ENCODE measurements around the gene PFKL.

DNA sequence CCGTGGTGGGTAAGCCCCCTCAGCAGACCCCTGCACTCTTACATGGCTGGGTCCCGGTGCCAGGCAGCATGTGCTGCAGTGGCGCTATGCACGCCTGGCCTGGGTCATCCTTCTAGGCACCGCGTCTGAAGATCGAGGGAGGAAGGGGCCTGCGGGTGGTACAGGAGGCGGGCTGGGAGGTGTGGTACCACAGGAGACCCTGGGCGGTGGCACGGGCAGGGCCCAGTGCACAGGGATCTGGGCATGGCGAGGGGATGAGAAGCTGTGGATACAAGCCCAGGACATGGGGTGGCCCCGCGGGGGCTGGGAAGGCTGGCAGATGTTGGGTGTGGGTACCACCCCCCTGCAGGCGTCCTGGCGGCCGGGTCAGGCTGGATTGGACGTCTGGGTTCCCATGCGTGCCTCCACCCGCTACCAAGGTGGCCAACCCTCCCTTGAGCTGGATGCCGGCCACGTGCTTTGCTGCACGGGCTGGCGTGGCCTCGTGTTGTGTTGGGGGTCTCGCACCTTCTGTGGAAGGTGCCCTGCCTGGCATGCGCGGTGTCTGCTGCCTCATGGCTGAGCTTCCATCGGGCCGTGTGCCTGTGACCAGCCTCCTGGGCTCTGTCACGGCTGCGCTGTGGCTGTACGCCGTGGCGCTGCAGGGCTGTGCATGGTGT, 19.7 kb downstream of the PFKL start:
- TF ChIP-seq EP300 (IDR thresholded peaks at IDR 0.05; ENCODE audit: low read depth) (no peak), POLR2AphosphoS5 (IDR thresholded peaks at IDR 0.05) (no peak)
- TF ChIP-seq, protein P1, sequence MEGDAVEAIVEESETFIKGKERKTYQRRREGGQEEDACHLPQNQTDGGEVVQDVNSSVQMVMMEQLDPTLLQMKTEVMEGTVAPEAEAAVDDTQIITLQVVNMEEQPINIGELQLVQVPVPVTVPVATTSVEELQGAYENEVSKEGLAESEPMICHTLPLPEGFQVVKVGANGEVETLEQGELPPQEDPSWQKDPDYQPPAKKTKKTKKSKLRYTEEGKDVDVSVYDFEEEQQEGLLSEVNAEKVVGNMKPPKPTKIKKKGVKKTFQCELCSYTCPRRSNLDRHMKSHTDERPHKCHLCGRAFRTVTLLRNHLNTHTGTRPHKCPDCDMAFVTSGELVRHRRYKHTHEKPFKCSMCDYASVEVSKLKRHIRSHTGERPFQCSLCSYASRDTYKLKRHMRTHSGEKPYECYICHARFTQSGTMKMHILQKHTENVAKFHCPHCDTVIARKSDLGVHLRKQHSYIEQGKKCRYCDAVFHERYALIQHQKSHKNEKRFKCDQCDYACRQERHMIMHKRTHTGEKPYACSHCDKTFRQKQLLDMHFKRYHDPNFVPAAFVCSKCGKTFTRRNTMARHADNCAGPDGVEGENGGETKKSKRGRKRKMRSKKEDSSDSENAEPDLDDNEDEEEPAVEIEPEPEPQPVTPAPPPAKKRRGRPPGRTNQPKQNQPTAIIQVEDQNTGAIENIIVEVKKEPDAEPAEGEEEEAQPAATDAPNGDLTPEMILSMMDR (IDR thresholded peaks at IDR 0.05), result no peak
